ENCODE measurements around the gene GGACT.
"Not testable (repeated sequence)": the region's sequence is repeated elsewhere in the genome, so short reads cannot be mapped to it uniquely, and the experiment has no call there.

Gene GGACT

GRCh38 chr13:100588331-100589177 lies at the start of gene GGACT:
Gene GGACT (minus strand): TSS chr13:100588789. CDS start chr13:100532591, 56,198 bp downstream.
- peak; percentile 88 for DNase-seq

GRCh38 chr13:100637796-100638195 lies 49.2 kb upstream of the GGACT start:
- no peak for DNase-seq

GRCh38 chr13:100637380-100637779 lies 48.8 kb upstream of the GGACT start:
- no peak for DNase-seq

GRCh38 chr13:100636441-100636840 lies 47.9 kb upstream of the GGACT start:
- DNase-seq, result no peak

- no peak for DNase-seq
Observed at GRCh38 chr13:100636004-100636403, 47.4 kb upstream of the GGACT start.

- DNase-seq, result no peak
Observed at GRCh38 chr13:100634696-100635095, 46.1 kb upstream of the GGACT start.

- no peak for DNase-seq
Observed at GRCh38 chr13:100633461-100633860, 44.9 kb upstream of the GGACT start.

- DNase-seq, result no peak
Observed at GRCh38 chr13:100630555-100630954, 42.0 kb upstream of the GGACT start.

- DNase-seq, result no peak
Observed at GRCh38 chr13:100627120-100627519, 38.5 kb upstream of the GGACT start.

- no peak for DNase-seq
Observed at GRCh38 chr13:100625447-100625846, 36.9 kb upstream of the GGACT start.

GRCh38 chr13:100620792-100621191 lies 32.2 kb upstream of the GGACT start:
- no peak for DNase-seq

GRCh38 chr13:100619940-100620339 lies 31.4 kb upstream of the GGACT start:
- DNase-seq, result peak; percentile 12

- DNase-seq, result not testable (repeated sequence)
Observed at GRCh38 chr13:100618897-100619296, 30.3 kb upstream of the GGACT start.

GRCh38 chr13:100613031-100613430 lies 24.4 kb upstream of the GGACT start:
- DNase-seq, result no peak

- peak; percentile 41 for DNase-seq
Observed at GRCh38 chr13:100611678-100612492, 23.3 kb upstream of the GGACT start.

GRCh38 chr13:100610391-100611347 lies 22.1 kb upstream of the GGACT start:
- no peak for DNase-seq

- peak; percentile 71 for DNase-seq
Observed at GRCh38 chr13:100608906-100609305, 20.3 kb upstream of the GGACT start.

- no peak for DNase-seq
Observed at GRCh38 chr13:100608489-100608888, 19.9 kb upstream of the GGACT start.

- no peak for DNase-seq
Observed at GRCh38 chr13:100604918-100605710, 16.5 kb upstream of the GGACT start.

GRCh38 chr13:100602493-100603111 lies 14.0 kb upstream of the GGACT start:
- no peak for DNase-seq

GRCh38 chr13:100601716-100602115 lies 13.1 kb upstream of the GGACT start:
- no peak for DNase-seq
